Measurements from ENCODE around the gene UQCC3.

- TF ChIP-seq CTCF (IDR thresholded peaks at IDR 0.05) (no peak), POLR2A (IDR thresholded peaks at IDR 0.05) (no peak)
These were observed 5.1 kb upstream of the UQCC3 start for GRCh38 chr11:62666259-62666926.

All from testis (tissue), 2 donors.